ENCODE data around the gene LCLAT1. TPM values are rescaled to one million over a fixed set of nuclear protein-coding genes. Genes with fewer than 3 reads are reported as not detected.
A peak's percentile ranks its signal among the peaks of the same experiment; 100 is the strongest.

Gene LCLAT1
- polyA plus RNA-seq, 4 donors = 11.2 to 23.1 (median 21.6) TPM

DNA sequence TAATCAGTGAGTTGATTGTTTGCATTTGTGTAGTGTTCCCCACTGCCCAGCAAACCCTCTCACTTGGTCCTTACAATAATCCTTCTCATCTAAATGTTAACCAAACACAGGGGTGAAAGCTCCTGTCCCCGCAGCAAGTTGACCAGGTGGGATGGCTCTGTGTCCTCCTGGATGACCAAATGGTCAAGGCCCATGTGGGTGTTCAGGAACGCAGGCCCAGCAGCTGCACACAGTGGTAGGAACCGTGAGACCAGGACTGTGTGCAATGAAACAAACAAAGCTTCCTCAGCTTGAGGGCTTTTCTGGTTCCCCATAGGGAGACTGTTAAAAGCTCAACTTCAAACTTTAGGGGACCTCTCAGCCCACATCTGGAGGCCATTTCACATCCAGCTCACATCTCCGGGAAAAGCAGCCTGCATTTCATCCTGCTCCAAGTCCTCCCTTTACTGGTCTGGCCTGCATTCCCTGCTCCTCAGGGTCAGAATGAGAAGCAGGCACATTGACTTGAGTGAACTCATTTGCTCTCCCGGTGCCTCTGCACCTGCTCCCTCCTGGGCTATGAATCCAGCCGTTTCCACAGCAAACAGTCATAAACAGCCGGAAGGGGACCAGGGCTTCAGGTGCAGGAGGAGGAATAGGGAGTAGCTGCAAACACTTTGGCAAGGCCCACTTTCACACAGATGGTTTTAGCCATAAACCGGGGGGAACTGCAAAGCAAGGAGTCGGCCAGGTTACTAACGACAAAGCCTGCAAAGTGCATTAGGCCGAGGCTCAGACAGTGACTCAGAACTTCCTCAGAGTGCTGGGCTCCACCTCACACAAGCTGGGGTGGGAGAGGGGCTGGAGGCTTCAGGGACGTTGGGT, 215.5 kb downstream of the LCLAT1 start:
- DNase-seq (ENCODE audit: low read depth in 4 of 4, low spot score in 3 of 4) = peak in 1 of 4 donors; percentile 29

DNA sequence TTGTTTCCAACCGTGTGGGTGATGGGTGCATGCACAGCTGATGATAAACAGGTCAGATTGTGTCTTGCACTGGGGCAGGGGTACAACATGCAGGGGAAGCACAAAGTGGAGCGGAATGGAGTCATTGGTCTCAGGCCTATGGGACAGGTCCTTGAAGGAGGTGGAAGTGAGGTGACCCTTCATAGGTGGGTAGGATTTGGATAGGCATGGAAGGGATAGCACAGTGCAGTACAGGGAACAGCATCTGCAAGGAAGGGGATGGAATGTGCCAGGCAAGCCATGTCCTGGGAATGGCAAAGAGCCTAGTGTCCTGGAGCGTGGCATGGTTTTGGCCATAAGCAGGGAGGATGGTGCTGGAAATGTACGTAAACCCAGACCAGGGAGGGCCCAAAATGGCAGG, 216.3 kb downstream of the LCLAT1 start:
- no peak for DNase-seq (ENCODE audit: low read depth in 4 of 4, low spot score in 3 of 4)

DNA sequence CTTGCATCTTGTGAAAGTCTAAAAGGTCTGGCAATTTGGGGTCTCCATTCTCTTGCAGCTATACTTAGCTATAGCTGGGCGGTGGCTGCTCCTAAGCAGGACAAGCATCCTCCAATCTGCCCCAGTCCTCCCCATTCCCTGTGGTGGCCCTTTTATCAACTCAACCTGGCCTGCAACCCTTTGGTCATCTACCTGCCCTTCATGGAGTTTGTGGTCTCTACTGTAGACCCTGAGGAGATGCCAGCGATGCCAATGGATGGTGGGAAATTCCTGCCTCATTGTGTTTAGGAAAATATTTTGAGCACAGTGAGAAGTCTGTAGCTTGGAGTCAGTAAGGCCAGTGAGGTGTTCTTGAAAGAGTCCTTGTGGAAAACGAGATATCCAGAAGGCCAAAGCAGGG, 216.8 kb downstream of the LCLAT1 start:
- DNase-seq (ENCODE audit: low read depth in 4 of 4, low spot score in 3 of 4) = no peak

DNA sequence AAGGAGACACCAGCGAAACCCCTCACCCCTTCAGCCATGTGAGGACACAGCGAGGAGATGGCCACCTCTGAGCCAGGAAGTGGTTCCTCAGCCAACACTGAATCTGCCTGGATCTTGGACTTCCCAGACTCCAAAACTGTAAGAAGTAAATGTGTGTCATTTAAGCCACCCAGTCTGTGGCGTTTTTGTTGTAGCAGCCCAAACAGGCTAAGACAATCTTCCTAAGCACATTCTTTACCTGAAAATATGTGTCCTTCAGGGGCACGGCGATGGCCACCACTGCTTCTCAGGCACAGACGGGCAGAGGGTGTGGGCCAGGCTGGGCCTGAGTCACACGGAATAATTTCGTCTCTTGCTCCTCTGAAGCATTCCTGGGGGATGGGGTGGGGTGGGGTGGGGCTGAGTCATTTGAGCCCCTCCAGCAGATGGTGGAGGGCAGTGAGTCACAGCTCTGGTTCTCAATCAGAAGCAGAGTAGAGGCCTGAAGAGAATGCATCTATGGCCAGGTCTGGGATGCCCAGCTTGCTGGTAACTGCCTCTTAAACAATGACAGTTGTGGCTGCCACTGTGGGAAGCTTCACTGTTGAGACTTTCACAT, 217.8 kb downstream of the LCLAT1 start:
- no peak for DNase-seq (ENCODE audit: low read depth in 4 of 4, low spot score in 3 of 4)

DNA sequence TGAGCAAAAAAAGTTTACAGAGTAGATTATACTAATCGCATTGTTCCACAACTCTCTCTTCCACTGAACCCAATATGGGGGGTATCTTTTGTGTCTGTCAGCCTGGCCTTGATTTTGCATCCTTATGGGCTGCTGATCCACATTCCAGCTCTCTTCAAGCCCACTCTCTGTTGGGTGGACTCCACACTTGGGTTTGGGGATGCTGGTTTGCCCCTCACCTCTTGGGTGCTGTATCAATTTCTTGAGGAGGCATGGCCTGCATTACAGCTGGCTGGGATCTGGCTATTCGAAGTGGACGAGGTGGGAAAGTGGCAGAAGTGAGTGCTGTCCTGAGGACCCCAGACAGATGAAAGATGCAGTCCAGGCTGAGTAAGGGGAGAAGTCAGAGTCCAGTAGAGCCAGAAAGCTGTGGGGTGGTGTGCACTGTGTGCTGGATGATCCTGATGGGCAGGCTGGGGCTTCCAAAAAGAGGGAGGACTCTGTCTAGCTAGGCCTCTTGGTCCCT, 218.8 kb downstream of the LCLAT1 start:
- DNase-seq (ENCODE audit: low read depth in 4 of 4, low spot score in 3 of 4) = no peak

DNA sequence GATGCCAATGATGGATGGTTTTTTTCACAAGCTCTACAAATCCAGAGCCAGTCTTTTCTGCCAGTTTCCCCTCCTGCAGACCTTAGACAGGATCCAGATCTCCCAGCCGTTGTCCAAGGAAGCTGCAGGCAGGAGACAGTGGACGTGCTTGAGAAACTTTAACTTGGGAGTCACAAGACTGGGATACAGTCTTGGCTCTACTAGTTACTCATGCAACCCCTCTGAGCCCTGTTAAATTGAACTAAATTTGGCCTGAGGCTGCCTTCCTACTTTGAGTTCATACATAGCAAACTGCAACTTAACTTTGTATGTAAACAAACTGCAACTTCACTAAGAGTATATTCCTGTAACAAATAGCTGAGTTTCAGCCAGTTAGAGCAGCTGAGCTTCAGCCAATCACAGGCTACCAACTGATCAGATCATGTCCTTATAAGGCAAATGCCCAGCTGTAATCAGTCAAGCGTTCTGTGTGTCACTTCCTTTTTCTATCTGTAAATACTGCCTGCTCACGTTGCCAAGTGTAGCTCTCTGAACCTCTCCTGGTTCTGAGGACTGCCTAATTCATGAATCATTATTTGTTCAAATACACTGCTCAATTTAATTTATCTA, 219.3 kb downstream of the LCLAT1 start:
- no peak for DNase-seq (ENCODE audit: low read depth in 4 of 4, low spot score in 3 of 4)

DNA sequence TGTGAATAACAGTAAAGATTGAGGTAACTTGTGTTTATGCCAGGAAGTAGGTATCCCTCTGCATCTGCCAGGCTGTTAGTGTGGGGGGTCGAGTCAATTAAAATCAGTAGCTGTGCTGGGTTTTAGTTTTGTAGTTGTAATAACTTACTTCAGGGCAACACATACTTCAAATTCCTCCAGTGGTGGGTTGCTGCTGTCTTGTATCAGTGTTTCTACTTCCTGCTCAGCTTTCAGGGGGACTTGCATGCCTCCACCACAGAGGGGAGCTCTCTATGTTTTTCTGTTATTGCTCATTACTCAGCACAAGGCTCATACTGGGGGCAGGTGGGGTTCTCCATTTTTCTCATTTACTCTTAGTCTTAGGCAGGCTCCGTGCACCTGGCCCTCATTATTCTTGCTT, 223.4 kb downstream of the LCLAT1 start:
- no peak for DNase-seq (ENCODE audit: low read depth in 4 of 4, low spot score in 3 of 4)

DNA sequence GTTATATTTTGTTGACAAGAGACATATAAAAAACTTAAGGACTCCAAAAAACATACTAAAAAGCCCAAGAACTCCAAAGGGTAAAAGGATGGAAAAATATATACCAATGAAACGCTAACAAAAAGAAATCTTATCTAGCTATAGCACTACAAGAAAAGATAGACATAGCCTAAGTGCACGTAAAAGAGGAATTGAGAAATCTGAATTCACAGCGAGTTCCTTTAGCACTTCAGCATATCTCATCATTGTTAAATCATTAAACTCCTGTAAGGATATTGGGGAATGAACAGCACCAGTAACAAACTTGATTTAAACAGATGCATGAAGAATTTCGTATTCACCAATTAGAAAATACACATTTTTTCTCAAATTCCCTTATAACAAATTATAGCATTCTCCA, 226.1 kb downstream of the LCLAT1 start:
- no peak for DNase-seq (ENCODE audit: low read depth in 4 of 4, low spot score in 3 of 4)

DNA sequence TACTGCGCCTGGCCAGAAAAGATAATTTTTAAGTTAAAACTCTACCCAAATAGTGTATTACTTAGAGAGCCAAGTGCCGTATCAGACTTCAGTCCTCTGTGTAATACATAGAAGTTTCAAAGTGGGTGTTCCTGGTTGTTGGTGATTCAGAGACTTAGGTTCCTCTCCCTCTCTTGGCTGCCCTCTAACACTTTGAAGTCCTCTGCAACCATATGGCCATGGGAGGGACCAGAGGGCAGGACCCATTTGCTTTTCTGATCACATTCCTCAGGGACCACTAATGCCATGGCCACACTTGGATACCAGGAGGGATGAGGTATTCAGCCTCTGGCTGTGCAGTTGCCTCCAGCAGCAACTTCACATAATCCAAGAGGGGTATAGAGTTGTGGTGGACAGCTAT, 228.7 kb downstream of the LCLAT1 start:
- DNase-seq (ENCODE audit: low read depth in 4 of 4, low spot score in 3 of 4) = no peak

DNA sequence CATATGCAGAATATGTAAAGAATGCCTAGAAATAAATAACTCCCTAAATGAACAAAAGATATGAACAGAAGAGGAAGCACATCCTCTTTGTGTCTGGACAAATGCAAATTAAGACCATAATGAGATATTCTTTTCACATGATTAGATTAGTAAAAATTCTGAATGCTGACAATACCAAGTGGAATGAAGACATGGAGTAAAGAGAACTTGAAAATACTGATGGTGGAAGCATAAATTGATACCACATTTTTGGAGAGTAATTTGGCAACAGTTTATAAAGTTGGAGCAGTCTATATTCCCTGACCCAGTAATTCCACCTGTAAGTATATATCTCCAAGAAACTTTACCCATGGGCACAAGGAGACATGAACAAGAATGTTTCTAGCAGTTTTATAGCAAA, 230.2 kb downstream of the LCLAT1 start:
- DNase-seq (ENCODE audit: low read depth in 4 of 4, low spot score in 3 of 4) = no peak

DNA sequence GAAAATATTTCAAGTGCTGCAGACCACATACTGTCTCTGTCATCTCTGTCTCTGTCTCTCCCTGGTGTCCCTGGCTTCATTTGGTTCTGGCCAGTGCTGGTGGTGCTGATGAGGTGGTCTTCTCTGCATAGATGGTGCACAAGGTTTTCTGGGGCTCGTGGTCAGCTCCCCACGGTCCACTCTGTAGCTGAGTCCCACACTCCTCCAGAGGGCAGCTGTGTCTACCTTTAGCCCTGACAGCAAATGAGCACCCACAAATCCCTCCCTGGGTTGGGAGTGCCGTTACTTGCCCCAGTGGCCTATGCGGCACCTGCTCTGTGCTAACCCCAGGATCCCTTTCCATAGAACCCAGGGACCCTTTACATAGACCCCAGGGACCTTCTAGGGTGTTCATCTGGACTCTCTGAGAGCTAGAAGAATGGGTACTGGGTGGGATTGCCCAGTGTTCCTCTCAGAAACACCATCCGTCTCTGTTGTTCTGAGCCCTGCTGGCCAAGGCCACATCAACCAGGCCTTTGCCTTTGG, 230.9 kb downstream of the LCLAT1 start:
- DNase-seq (ENCODE audit: low read depth in 4 of 4, low spot score in 3 of 4) = no peak

DNA sequence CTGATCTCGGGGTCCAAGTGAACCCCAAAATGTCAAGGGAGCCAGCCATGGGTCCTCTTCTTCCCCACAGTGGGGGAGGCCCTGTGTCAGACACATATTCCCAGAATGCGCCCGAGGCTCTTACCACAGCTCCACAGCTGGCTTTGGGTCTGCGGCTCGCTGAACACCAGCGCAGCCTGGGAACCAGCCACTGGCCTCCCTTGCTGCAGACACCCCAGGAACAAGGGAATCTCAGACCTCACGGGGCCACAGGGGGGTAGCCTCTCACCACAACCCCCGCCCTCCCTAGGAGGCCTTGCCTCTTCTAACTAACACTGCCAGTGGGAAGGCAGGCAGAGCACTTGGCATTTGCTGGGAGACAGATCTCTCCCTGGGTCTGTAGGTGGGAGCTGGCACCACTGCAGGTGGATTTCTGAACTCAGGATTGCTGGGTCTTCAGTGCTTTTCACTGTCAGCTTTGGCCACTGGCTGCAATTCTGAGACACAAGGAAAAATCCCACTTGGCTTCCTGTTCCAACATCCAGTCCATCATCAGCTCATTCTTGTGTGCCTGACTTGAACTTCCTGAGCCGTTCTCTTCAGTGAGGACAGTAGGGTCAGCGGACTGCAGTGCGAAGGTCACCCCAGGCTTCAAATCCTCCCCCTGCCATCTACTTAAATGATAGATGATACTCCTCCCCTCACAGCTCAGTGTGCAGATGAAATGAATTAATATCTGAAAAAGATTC, 231.5 kb downstream of the LCLAT1 start:
- no peak for DNase-seq (ENCODE audit: low read depth in 4 of 4, low spot score in 3 of 4)

DNA sequence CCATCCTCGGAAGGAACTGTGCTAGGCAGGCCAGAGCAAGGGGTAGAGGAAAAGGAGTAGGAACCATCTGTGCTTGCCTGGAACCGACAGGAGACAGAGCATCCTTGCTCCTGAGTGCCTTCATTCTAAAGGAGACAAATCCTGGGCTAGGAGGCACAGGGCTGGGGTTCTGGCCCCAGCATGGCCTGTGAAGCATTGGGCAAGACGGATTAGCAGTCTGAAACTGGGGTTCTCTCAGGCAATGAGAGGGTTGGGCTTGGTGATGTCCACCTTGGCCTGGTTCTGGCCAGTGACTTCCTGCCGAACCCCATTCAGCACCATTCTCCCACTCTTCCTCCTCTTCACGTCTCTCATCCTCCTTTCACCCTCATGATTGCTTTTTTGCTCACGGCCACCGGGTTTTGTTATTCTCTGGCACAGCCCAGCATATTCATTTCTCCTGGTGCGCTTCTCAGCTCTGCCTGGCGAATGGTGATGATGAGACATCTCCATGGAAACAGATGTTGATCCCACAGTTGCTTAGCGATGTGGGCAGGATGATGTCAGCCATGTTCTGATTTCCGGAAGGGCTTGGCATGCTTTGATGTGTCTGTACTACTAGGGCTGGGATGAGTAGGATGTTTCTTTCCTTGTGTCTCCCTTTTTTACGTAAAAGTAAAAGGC, 232.5 kb downstream of the LCLAT1 start:
- DNase-seq (ENCODE audit: low read depth in 4 of 4, low spot score in 3 of 4) = no peak

DNA sequence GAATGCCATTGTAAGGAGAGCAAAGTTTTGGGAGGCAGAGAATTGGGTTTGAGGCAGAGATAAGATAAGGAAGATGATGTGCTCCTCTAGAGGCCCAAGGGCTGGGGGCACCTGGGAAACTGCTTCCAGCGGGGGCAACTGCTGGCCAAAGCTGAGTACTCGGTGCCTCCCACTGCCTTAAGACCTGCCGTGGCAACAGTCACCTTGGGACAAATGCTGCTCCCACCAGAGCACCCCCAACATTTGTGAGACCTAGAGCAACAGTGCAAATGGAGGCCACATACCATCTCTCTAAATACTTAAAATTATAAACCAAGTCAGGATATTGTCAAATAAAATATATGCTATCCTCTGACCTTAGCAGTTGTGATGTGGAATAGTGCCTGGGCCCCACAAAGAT, 233.1 kb downstream of the LCLAT1 start:
- DNase-seq (ENCODE audit: low read depth in 4 of 4, low spot score in 3 of 4) = no peak

DNA sequence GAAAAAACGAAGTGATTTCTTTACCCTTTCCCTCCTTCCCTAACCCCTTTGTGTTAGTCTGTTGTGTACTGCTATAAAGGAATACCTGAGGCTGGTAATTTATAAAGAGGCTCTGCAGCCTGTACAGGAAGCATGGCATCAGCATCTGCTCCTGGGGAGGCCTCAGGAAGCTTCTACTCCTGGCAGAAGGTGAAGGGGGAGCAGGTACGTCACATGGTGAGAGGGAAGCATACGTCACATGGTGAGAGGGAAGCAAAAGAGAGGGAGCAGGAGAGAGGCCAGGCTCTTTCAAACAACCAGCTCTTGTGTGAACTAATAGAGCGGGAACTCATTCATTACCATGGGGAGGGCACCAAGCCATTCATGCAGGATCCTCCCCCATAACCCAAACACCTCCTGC, 234.0 kb downstream of the LCLAT1 start:
- no peak for DNase-seq (ENCODE audit: low read depth in 4 of 4, low spot score in 3 of 4)

DNA sequence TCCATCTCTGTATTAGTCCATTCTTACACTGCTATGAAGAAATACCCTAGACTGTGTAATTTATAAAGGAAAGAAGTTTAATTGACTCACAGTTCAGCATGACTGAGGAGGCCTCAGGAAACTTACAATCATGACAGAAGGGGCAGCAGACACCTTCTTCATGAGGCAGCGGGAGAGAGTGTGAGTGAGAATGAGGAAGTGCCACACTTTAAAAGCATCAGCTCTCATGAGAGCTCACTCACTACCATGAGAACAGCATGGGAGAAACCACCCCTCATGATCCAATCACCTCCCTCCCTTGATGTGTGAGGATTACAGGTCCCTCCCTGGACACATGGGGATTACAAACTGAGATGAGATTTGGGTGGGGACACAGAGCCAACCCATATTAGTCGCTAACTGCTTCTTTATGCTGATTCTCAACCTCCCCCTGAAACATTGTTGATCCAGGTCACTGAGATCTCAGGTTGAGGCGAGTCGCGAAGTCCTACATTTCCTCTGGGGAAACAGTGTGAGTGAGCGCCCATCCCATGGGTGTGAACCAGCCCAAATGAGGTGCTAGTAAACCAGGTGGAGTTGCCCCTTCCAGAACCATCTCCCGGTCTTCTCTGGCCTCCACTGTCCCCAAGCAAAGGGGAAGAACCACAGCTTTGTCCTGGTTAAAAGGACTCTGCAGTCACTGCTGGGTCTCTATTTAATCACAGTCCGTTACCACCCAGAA, 236.3 kb downstream of the LCLAT1 start:
- DNase-seq (ENCODE audit: low read depth in 4 of 4, low spot score in 3 of 4) = no peak

DNA sequence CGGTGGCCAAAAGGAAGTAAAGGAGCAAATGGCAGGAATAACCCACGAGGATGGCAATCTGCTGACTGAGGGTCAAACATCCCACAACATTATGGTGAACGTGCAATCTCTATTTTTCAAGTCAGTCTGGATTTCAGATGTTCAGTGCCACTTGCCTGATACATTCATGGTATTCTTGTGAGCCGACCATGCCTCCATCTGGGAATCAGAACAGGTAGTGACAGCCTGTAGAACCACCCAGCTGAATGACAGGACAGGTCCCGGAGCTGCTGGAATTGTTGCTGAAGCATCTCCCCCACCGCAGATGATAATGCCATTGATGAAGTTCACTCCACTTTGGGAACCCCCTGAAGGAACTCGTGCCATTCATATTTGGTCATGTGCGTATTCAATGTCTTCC, 237.0 kb downstream of the LCLAT1 start:
- DNase-seq (ENCODE audit: low read depth in 4 of 4, low spot score in 3 of 4) = no peak

DNA sequence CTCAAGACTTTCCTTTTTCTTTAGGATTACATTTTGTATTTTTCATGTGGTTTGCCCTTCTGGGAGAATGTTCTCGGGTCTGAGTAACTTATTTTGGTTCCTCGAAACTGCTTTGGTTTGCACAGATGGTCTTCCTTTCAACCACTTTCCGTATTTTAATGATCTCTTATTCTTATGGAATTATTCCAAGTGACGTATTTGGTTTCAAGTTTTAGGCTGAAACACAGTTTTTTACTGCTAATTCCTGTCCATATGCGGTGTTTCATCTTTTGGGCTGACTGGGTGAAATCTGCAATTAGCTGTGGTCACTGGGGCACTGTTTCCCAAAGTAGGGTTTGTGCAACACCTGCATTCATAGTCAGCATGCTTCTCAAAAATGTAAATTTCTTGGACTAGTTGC, 237.5 kb downstream of the LCLAT1 start:
- no peak for DNase-seq (ENCODE audit: low read depth in 4 of 4, low spot score in 3 of 4)

DNA sequence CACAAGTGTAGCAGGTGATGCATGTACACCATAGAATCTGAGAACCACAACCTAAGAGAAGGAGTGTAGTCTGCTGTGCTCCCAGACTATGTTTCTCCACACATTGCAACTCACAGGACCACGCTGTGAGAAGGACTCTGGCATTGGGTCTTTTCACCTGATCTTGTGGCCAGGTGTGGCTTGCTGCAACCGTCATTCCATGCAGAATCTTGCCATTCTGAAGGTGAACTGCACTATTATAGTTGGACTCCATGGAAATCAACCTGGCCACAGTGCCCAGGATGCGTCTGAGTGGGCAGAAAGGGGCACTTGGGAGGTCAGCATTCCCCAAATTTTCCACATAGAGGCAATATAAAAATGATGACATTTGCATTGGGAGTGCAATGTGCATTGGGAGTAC, 237.9 kb downstream of the LCLAT1 start:
- DNase-seq (ENCODE audit: low read depth in 4 of 4, low spot score in 3 of 4) = no peak

DNA sequence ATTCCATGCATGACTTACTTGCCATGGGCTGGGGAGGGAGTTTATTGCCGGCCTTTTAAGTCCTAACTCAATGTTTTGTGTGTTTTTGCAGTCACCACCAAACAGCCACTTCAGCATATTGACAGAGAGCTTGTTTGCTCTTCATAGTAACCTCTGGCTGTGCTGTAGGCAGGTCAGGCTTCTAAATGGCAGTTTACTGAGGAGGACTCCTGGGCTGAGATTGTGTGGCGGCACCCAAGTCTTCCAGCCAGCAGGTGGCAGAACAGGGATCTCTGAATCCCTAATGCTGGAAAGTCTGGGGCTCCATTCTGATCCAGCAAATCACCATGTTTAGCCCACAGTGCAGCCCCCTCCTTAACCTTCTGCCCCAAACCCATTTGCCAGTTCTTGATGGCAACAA, 239.0 kb downstream of the LCLAT1 start:
- no peak for DNase-seq (ENCODE audit: low read depth in 4 of 4, low spot score in 3 of 4)

Data from left renal pelvis (tissue), 4 donors.